Loucy (cell line): Measurements from ENCODE around the gene CNPPD1.
A peak's percentile ranks its signal among the peaks of the same experiment; 100 is the strongest.

Experiments
- H2AFZ ChIP-seq: fragments of 200-600 bp; sonication (generic); 2 replicates; pipeline ENCODE4 v1.6.0; 2016; ENCODE audit warnings: antibody characterized with exemption, mild to moderate bottlenecking, low read length, moderate library complexity
- H3F3A ChIP-seq: fragments of 200-600 bp; 2 replicates; pipeline ENCODE4 v1.6.0; 2016; ENCODE audit warnings: antibody characterized with exemption, low read depth, mild to moderate bottlenecking
- H3K27me3 ChIP-seq: fragments of 200-600 bp; sonication (generic); 2 replicates; pipeline ENCODE4 v1.6.1; 2014; ENCODE audit warnings: low read length, mild to moderate bottlenecking; ENCODE audit not compliant: insufficient read depth, poor library complexity, severe bottlenecking
- H3K36me3 ChIP-seq: fragments of 200-600 bp; sonication (generic); 2 replicates; pipeline ENCODE4 v1.6.1; 2016; ENCODE audit warnings: low read length; ENCODE audit not compliant: insufficient read depth
- H3K4me1 ChIP-seq: fragments of 200-600 bp; sonication (generic); 2 replicates; pipeline ENCODE4 v1.5.1; 2014; ENCODE audit warnings: low read length, mild to moderate bottlenecking; ENCODE audit not compliant: insufficient read depth, poor library complexity, severe bottlenecking
- H3K4me2 ChIP-seq: fragments of 200-600 bp; sonication (generic); 2 replicates; pipeline ENCODE4 v1.6.0; 2014; ENCODE audit warnings: antibody characterized with exemption, low read length, low read depth, mild to moderate bottlenecking; ENCODE audit not compliant: poor library complexity, severe bottlenecking
- H3K4me3 ChIP-seq: fragments of 200-600 bp; sonication (generic); 2 replicates; pipeline ENCODE4 v1.5.1; 2014; ENCODE audit warnings: low read length, mild to moderate bottlenecking, mixed read lengths; ENCODE audit not compliant: poor library complexity, severe bottlenecking
- H3K79me2 ChIP-seq: fragments of 200-600 bp; sonication (generic); 2 replicates; pipeline ENCODE4 v1.6.1; 2014; ENCODE audit warnings: low read length; ENCODE audit not compliant: insufficient read depth
- H3K9ac ChIP-seq: fragments of 200-600 bp; sonication (generic); 2 replicates; pipeline ENCODE4 v1.6.0; 2014; ENCODE audit warnings: mild to moderate bottlenecking, low read depth, low read length, moderate library complexity; ENCODE audit not compliant: poor library complexity, severe bottlenecking
- H3K9me2 ChIP-seq: fragments of 200-600 bp; sonication (generic); replicated peaks from 2 replicates; pipeline ENCODE4 v1.6.1; 2016; ENCODE audit warnings: low read depth, low read length, mixed read lengths
- H3K9me3 ChIP-seq: fragments of 200-600 bp; sonication (generic); 2 replicates; pipeline ENCODE4 v1.6.1; 2014; ENCODE audit warnings: mild to moderate bottlenecking, antibody characterized with exemption, low read length, low read depth; ENCODE audit not compliant: insufficient read depth
- H4K20me1 ChIP-seq: fragments of 200-600 bp; sonication (generic); 2 replicates; pipeline ENCODE4 v1.6.0; 2014; ENCODE audit warnings: antibody characterized with exemption, low read length, mild to moderate bottlenecking; ENCODE audit not compliant: insufficient read depth, poor library complexity, severe bottlenecking
- EZH2phosphoT487 ChIP-seq: fragments of 200-600 bp; IDR thresholded peaks from 2 replicates; pipeline ENCODE4 v1.6.1; 2018; ENCODE audit warnings: antibody characterized with exemption, mild to moderate bottlenecking, moderate library complexity, borderline replicate concordance
- TF ChIP-seq, protein P1 (sequence below): fragments of 200-600 bp; sonication (generic); conservative IDR thresholded peaks from 2 replicates; pipeline ENCODE4 v1.5.1; 2014; ENCODE audit warnings: mild to moderate bottlenecking, antibody characterized with exemption, low read length

The CNPPD1 gene

DNA sequence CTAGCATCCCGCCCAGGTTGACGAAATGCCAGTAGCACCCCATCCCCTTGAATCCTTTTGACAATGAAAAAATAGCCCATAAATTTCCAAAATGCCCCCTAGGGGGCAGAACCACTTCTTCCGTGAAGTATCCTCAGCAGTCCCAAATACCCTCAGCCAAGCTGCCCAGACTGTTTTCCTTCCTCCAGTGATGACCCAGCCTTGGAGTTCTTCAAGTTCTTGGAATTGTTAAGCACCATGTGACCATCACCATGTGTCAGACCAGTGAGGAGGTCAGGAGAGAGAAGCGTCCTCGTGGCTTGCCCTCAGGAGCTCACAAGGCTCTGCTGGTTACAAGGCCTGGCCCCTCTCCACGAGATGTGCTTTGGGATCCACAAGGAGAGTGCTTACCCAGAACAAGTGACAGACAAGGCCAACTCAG is 5.5 kb downstream of the CNPPD1 start:
- Histone ChIP-seq H3K9me2 (no peaks in the 10 kb centered on the region), H3K27me3 (no peaks in the 10 kb centered on the region), H3F3A (no peaks in the 10 kb centered on the region), H3K36me3 (peaks cover 3% of the 10 kb centered on the region; the same call in 1 of the 2 replicates), H3K9me3 (no peaks in the 10 kb centered on the region), H3K4me3 (no peak overlapping the region), H2AFZ (no peak overlapping the region), H3K79me2 (peaks cover 24% of the 10 kb centered on the region), H4K20me1 (peaks cover 13% of the 10 kb centered on the region), H3K4me1 (peaks cover 14% of the 10 kb centered on the region), H3K9ac (no peak overlapping the region), H3K4me2 (no peak overlapping the region)
- TF ChIP-seq EZH2phosphoT487 = no peak
- TF ChIP-seq, protein P1, sequence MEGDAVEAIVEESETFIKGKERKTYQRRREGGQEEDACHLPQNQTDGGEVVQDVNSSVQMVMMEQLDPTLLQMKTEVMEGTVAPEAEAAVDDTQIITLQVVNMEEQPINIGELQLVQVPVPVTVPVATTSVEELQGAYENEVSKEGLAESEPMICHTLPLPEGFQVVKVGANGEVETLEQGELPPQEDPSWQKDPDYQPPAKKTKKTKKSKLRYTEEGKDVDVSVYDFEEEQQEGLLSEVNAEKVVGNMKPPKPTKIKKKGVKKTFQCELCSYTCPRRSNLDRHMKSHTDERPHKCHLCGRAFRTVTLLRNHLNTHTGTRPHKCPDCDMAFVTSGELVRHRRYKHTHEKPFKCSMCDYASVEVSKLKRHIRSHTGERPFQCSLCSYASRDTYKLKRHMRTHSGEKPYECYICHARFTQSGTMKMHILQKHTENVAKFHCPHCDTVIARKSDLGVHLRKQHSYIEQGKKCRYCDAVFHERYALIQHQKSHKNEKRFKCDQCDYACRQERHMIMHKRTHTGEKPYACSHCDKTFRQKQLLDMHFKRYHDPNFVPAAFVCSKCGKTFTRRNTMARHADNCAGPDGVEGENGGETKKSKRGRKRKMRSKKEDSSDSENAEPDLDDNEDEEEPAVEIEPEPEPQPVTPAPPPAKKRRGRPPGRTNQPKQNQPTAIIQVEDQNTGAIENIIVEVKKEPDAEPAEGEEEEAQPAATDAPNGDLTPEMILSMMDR = peak; percentile 79

DNA sequence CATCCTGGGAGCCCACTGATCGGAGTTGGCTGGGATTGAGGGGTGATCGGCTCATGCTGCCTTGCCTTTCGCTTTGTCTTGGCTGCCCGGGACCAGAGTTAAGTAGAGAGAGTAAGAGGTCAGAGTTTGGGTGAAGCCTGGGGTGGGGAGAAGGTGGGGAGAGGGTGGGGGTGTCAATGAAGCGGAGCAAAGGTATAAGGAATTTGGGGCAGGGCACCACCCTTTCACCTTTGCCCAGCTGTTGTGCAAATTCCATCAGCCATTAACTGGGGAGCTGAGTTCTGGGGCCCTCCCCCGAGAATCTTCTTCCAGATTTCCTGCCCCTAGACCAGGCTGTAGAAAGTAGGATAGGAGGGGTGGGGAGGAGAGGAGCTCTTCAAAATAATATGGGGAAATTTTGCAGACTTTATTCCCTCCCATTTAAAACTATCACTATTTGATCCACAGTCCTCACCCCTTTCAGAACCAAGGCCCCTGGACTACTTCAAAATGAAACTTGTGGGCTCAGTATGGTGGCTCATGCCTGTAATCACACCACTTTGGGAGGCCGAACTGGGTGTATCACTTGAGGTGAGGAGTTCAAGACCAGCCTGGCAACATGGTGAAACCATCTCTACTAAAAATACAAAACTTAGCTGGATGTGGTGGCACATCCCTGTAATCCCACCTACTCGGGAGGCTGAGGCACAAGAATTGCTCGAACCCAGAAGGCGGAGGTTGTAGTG is 6.6 kb downstream of the CNPPD1 start, which contains the start of gene SLC23A3:
SLC23A3 (minus strand) TSS at position 100 of the 725 bp plus-strand sequence; CDS start at position 55, 45 bp downstream.
- Histone ChIP-seq H3K9me2 (no peaks in the 10 kb centered on the region), H4K20me1 (peaks cover 5% of the 10 kb centered on the region), H3K27me3 (no peaks in the 10 kb centered on the region), H3K79me2 (peaks cover 13% of the 10 kb centered on the region; the same call in 1 of the 2 replicates), H3K9me3 (no peaks in the 10 kb centered on the region), H3K4me3 (no peak within 1 kb of the TSS), H2AFZ (no peak within 1 kb of the TSS), H3K9ac (no peak within 1 kb of the TSS), H3K36me3 (peaks cover 3% of the 10 kb centered on the region; the same call in 1 of the 2 replicates), H3F3A (no peaks in the 10 kb centered on the region), H3K4me1 (peaks cover 6% of the 10 kb centered on the region), H3K4me2 (no peak within 1 kb of the TSS)
- TF ChIP-seq EZH2phosphoT487 = no peak
- TF ChIP-seq, protein P1 = no peak

DNA sequence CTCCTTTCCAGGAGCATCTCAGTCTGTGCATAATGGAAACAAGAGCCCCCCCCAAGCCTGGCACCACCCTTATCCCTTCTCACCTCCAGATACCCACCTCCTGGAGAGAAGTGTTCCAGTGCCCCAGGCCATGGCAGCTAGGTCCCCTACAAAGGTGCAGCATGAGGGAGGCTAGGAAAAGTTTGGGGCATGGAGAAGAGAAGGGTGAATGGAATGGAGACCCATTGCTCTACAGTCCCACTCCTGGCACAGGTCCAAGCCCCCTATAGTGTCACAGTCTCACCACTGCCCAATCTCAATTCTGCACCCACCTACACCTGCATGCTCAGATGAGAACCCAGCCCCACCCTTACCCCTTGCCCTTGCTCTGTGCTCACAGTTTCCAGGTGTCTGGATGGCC is 7.8 kb downstream of the CNPPD1 start:
- TF ChIP-seq EZH2phosphoT487 = no peak
- TF ChIP-seq, protein P1 = no peak
- no peak overlapping the region for H2AFZ ChIP-seq
- H3F3A ChIP-seq = no peaks in the 10 kb centered on the region
- no peaks in the 10 kb centered on the region for H3K9me3 ChIP-seq
- H3K36me3 ChIP-seq = peaks cover 1% of the 10 kb centered on the region; the same call in 1 of the 2 replicates
- H3K9ac ChIP-seq = no peak overlapping the region
- no peaks in the 10 kb centered on the region for H3K27me3 ChIP-seq
- no peaks in the 10 kb centered on the region for H3K4me1 ChIP-seq
- H3K4me2 ChIP-seq = no peak overlapping the region
- H3K79me2 ChIP-seq = peaks cover 1% of the 10 kb centered on the region; the same call in 1 of the 2 replicates
- no peaks in the 10 kb centered on the region for H3K9me2 ChIP-seq
- H4K20me1 ChIP-seq = peaks cover 2% of the 10 kb centered on the region
- no peak overlapping the region for H3K4me3 ChIP-seq
